SK-N-SH treated with all-trans-retinoic acid at 6 μM for 48 hours (cell line): Measurements from ENCODE around the gene RAB3B.

ENCODE experiments used
- CREB5 ChIP-seq: fragments of 250-450 bp; sonication (Bioruptor Pico); IDR thresholded peaks from 2 replicates; pipeline ENCODE4 v1.5.1; 2020; ENCODE audit warnings: low read depth, mild to moderate bottlenecking, moderate library complexity
- CSRNP3 ChIP-seq: fragments of 250-450 bp; sonication (Bioruptor Pico); IDR thresholded peaks from 2 replicates; pipeline ENCODE4 v1.5.1; 2021; ENCODE audit warnings: mild to moderate bottlenecking, moderate library complexity
- ESRRG ChIP-seq: fragments of 250-450 bp; sonication (Bioruptor Pico); IDR thresholded peaks from 2 replicates; pipeline ENCODE4 v1.6.1; 2021; ENCODE audit warnings: mild to moderate bottlenecking
- GLIS3 ChIP-seq: fragments of 250-450 bp; sonication (Bioruptor Pico); IDR thresholded peaks from 2 replicates; pipeline ENCODE4 v1.5.0; 2020; ENCODE audit warnings: mild to moderate bottlenecking, moderate library complexity
- ISL1 ChIP-seq: fragments of 250-450 bp; sonication (Bioruptor Pico); IDR thresholded peaks from 2 replicates; pipeline ENCODE4 v2.1.2; 2022; ENCODE audit warnings: mild to moderate bottlenecking, moderate library complexity
- POU6F1 ChIP-seq: fragments of 250-450 bp; sonication (Bioruptor Pico); IDR thresholded peaks from 2 replicates; pipeline ENCODE4 v1.8.0; 2021; ENCODE audit warnings: low read depth, mild to moderate bottlenecking, moderate library complexity, borderline replicate concordance
- RARB ChIP-seq: fragments of 250-450 bp; sonication (Bioruptor Pico); IDR thresholded peaks from 2 replicates; pipeline ENCODE4 v1.8.0; 2021; ENCODE audit warnings: mild to moderate bottlenecking, moderate library complexity
- TCF4 ChIP-seq: fragments of 250-450 bp; sonication (Bioruptor Pico); IDR thresholded peaks from 2 replicates; pipeline ENCODE4 v1.8.0; 2021; ENCODE audit warnings: mild to moderate bottlenecking, moderate library complexity, borderline replicate concordance
- ZC3H10 ChIP-seq: fragments of 250-450 bp; sonication (Bioruptor Pico); IDR thresholded peaks from 2 replicates; pipeline ENCODE4 v1.5.1; 2021; ENCODE audit warnings: mild to moderate bottlenecking, moderate library complexity
- ZFP3 ChIP-seq: fragments of 250-450 bp; sonication (Bioruptor Pico); IDR thresholded peaks from 2 replicates; pipeline ENCODE4 v1.5.0; 2020; ENCODE audit warnings: mild to moderate bottlenecking, moderate library complexity
- ZNF70 ChIP-seq: fragments of 450-650 bp; formaldehyde crosslinking; IDR thresholded peaks from 2 replicates; pipeline ENCODE4 v1.5.0; 2020; ENCODE audit warnings: mild to moderate bottlenecking, moderate library complexity
- ZNF8 ChIP-seq: fragments of 450-650 bp; formaldehyde crosslinking; IDR thresholded peaks from 2 replicates; pipeline ENCODE4 v1.5.0; 2020; ENCODE audit warnings: mild to moderate bottlenecking, moderate library complexity

GRCh38 chr1:51990478-51990965, at the start of gene RAB3B:
- no peak for TF ChIP-seq ISL1 (CRISPR knock-in tag)
- no peak for TF ChIP-seq ZFP3
- no peak for TF ChIP-seq RARB (CRISPR knock-in tag)
- no peak for TF ChIP-seq ZNF8 (CRISPR knock-in tag)
- no peak for TF ChIP-seq CSRNP3 (CRISPR knock-in tag)
- TF ChIP-seq ZNF70 (CRISPR knock-in tag): no peak
- TF ChIP-seq TCF4 (CRISPR knock-in tag): no peak
- no peak for TF ChIP-seq ESRRG (CRISPR knock-in tag)
- no peak for TF ChIP-seq GLIS3 (CRISPR knock-in tag)
- no peak for TF ChIP-seq POU6F1 (CRISPR knock-in tag)
- no peak for TF ChIP-seq ZC3H10 (CRISPR knock-in tag)
- TF ChIP-seq CREB5 (CRISPR knock-in tag): no peak
